HL-60 (cell line): ENCODE measurements around the gene SYT7.
"Not testable (repeated sequence)": the region's sequence is repeated elsewhere in the genome, so short reads cannot be mapped to it uniquely, and the experiment has no call there.

Experiments
- DNase-seq, 2 experiments: peaks; one replicate each; pipeline ENCODE4 v3.0.0-alpha.2; 2010 to 2020; ENCODE audit warnings: low read depth in 1 of 2, low spot score in 1 of 2
- H3K27ac ChIP-seq: fragments of 250-450 bp; sonication (Bioruptor Pico); replicated peaks from 2 replicates; pipeline ENCODE4 v1.5.1; 2020; ENCODE audit warnings: mild to moderate bottlenecking, moderate library complexity
- H3K27me3 ChIP-seq: fragments of 250-450 bp; sonication (Bioruptor Pico); 2 replicates; pipeline ENCODE4 v1.5.1; 2021; ENCODE audit warnings: mild to moderate bottlenecking, moderate library complexity; ENCODE audit not compliant: insufficient read depth, poor library complexity, severe bottlenecking
- H3K4me3 ChIP-seq: replicated peaks from 2 replicates; pipeline ENCODE4 v1.5.1; 2011; ENCODE audit warnings: mild to moderate bottlenecking, control low read depth, low read length; ENCODE audit not compliant: insufficient read depth
- CTCF ChIP-seq: IDR thresholded peaks from one replicate; pipeline ENCODE4 v1.5.1; 2011; ENCODE audit warnings: low read length, control low read depth, inconsistent platforms; ENCODE audit not compliant: insufficient read depth
- GABPA ChIP-seq: IDR thresholded peaks from 2 replicates; pipeline ENCODE4 v1.6.1; 2012; ENCODE audit warnings: low read depth
- POLR2AphosphoS5 ChIP-seq: IDR thresholded peaks from 2 replicates; pipeline ENCODE4 v1.6.1; 2012; ENCODE audit warnings: low read depth
- REST ChIP-seq: IDR thresholded peaks from 2 replicates; pipeline ENCODE4 v1.6.1; 2012; ENCODE audit warnings: low read depth; ENCODE audit not compliant: insufficient replicate concordance
- SPI1 ChIP-seq: IDR thresholded peaks from 2 replicates; pipeline ENCODE4 v1.6.1; 2012; ENCODE audit warnings: low read depth, mild to moderate bottlenecking, borderline replicate concordance

Gene SYT7

GRCh38 chr11:61481806-61482205 is 99.1 kb downstream of the SYT7 start:
- TF ChIP-seq GABPA = no peak
- no peak for TF ChIP-seq REST
- TF ChIP-seq POLR2AphosphoS5 = no peak
- no peak for TF ChIP-seq SPI1
- no peak overlapping the region for H3K27ac ChIP-seq

GRCh38 chr11:61480994-61481335 is 99.9 kb downstream of the SYT7 start:
- no peak for TF ChIP-seq CTCF
- no peak for TF ChIP-seq POLR2AphosphoS5
- TF ChIP-seq GABPA = no peak
- TF ChIP-seq SPI1 = no peak
- TF ChIP-seq REST = no peak
- H3K4me3 ChIP-seq = no peak overlapping the region
- H3K27me3 ChIP-seq = no peaks in the 10 kb centered on the region
- no peak for DNase-seq
- no peak overlapping the region for H3K27ac ChIP-seq

More at GRCh38 chr11:61481806-61482205, 99.1 kb downstream of the SYT7 start:
- no peak for DNase-seq
- Histone ChIP-seq H3K4me3 (no peak overlapping the region), H3K27me3 (no peaks in the 10 kb centered on the region)

- Histone ChIP-seq H3K27me3 (no peaks in the 10 kb centered on the region), H3K4me3 (no peak overlapping the region), H3K27ac (no peak overlapping the region)
- TF ChIP-seq REST (no peak), CTCF (no peak)
- no peak for DNase-seq
These were observed 100.4 kb downstream of the SYT7 start for GRCh38 chr11:61480261-61480993.

- not testable (repeated sequence) for H3K4me3 ChIP-seq, H3K27ac ChIP-seq, DNase-seq, H3K27me3 ChIP-seq
These were observed 101.4 kb downstream of the SYT7 start for GRCh38 chr11:61479360-61480058.
